ENCODE results near the gene PACSIN2. TPM values are rescaled to one million over a fixed set of nuclear protein-coding genes. Genes with fewer than 3 reads are reported as not detected.

PACSIN2 gene
- total RNA-seq, 8 experiments from 2014 or later: 23.1 to 61.2 (median 39.0) TPM

DNA sequence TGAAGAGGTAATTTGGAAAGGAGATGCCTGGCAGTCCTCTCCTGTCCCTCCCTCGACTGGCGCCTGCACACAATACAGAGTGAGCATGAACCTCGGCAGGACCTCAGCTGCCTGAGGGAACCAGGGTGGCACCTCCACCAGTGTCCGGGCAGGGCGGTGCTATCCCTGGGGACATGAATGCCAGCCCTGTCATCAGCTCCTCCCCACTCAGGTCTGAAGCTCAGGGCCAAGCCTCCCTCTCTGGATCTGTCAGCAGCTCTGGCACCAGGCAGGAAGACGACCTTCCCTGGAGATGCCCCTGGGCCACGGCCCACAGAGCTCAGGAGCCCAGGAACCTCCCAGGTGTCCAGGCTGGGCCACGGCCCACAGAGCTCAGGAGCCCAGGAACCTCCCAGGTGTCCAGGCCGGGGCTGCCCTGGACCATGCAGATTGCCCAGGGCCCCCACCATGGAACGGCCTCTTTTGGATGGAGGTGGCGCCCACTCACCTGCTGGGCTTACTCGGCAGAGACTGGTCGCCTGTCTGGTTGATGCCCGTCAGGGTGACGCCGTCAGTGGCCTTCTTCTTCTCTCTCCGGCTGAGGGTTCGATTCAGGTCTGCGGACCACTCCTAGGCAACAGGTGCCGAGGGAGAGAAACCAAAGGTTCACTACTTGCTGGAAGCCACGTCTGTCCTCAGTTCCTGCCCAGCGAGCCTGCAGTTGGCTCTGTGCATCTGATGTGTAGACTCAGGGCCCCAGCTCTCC, 136.2 kb downstream of the PACSIN2 start:
- no peak overlapping the region for H3K4me3 ChIP-seq
- no peak overlapping the region for H3K27ac ChIP-seq
- 68 to 100% (median 96%) methylated on average over 1 to 12 of the region's 22 CpGs; no CpG with 5 or more reads in 4 of the 10 experiments for WGBS, 10 experiments
- ATAC-seq (replicated peaks in 6 of 8): no peak
- H3K4me1 ChIP-seq (replicated peaks in 1 of 2): no peaks in the 10 kb centered on the region
- in situ Hi-C loops (cut with MboI; ENCODE audit: low pct_unique_long_range_greater_than_20kb in 2 of 9, low sequenced_read_pairs in 9 of 9, unreplicated experiment in 9 of 9): no loop called here

DNA sequence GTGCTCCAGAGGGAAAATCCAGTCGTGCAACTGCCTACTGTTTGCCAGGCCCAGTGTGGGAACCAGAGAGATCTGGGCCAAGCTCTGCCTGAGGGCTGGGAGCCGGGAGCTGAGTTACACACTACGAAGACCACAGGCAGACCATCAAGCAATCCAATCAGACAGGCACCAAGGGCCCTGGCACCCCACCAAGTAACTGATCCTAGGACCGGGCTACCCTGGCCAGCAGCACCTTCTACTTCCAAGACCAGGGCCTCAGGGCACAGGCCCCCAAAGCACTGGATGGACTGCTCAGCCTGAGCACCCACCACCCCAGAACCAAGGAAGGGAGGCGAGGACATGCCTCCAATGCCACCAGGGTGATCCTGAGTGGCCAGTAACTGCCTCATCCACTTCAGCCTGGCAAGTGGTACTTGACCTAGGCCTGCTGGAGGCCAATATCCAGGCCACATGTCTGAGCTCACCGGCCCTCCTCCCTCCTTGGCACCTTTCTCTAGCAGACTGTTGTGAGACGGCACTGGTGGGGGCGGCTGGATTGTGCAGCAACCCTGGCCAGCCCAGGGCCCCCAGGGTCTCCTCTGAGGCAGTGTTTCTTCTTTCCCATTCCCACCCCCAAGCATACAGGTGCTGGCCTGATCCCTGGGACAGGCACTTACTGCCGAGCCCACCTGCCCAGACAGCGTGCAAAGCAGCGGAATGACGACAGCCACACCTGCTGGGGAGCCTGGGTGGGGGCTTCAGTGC, 137.2 kb downstream of the PACSIN2 start:
- ATAC-seq (replicated peaks in 6 of 8): no peak
- 67 to 100% (median 100%) methylated on average over 1 to 5 of the region's 12 CpGs; no CpG with 5 or more reads in 2 of the 10 experiments for WGBS, 10 experiments

DNA sequence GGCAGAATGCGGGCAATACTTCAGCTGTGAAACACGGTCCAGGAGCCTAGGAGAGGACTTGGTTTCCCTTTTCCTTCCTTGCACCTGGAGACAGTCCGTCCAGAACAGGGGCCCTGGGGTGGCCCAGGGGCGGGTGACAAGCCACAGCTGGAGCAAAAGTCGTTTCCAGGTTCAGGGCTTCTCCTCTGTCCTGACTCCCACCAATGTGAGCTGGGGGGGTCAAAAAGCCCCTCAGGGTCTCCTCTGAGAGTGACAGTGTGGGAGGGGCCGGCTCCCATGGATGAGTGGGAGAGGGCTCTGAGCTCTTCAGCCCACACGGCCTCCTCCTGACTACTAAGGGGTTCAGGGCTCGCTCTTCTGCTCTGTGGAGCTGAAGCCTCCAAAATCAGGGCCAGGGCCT, 137.8 kb downstream of the PACSIN2 start:
- in situ Hi-C loops (cut with MboI; ENCODE audit: low pct_unique_long_range_greater_than_20kb in 2 of 9, low sequenced_read_pairs in 9 of 9, unreplicated experiment in 9 of 9): no loop called here

More for the DNA sequence above, 137.2 kb downstream of the PACSIN2 start:
- no peak overlapping the region for H3K27ac ChIP-seq
- in situ Hi-C loops (cut with MboI; ENCODE audit: low pct_unique_long_range_greater_than_20kb in 2 of 9, low sequenced_read_pairs in 9 of 9, unreplicated experiment in 9 of 9): no loop called here
- no peak overlapping the region for H3K4me3 ChIP-seq
- H3K4me1 ChIP-seq (replicated peaks in 1 of 2): no peaks in the 10 kb centered on the region

DNA sequence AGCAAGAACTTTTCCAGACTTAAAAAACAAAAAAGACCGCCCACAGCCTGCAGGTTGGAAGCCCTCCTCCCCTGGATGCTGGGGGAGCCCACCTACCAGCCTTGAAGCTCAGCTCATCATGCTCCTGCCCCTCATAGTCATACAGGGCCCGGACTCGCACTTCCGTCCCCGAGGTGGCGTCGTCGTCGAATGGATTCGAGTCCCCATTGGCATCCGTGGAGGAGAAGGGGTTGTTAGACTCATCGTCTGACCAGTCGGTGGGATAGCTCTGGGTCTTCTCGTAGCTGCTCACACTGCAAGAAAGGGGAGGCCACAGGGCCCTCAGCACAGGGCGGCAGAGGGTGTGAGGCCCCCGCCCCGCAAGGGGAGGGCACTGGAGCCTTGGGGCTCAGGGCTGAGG, 138.9 kb downstream of the PACSIN2 start:
- Histone ChIP-seq H3K4me3 (no peak overlapping the region), H3K4me1 (replicated peaks in 1 of 2) (no peaks in the 10 kb centered on the region), H3K27ac (no peak overlapping the region)
- ATAC-seq (replicated peaks in 6 of 8): peak in 1 of 8 experiments; percentile 7
- in situ Hi-C loops (cut with MboI; ENCODE audit: low pct_unique_long_range_greater_than_20kb in 2 of 9, low sequenced_read_pairs in 9 of 9, unreplicated experiment in 9 of 9): no loop called here
- WGBS, 10 experiments: 95 to 100% (median 98%) methylated on average over 3 to 10 of the region's 17 CpGs; no CpG with 5 or more reads in 7 of the 10 experiments

More for the DNA sequence above, 137.8 kb downstream of the PACSIN2 start:
- no peak overlapping the region for H3K4me3 ChIP-seq
- H3K27ac ChIP-seq: no peak overlapping the region
- peak in 1 of 8 experiments; percentile 12 for ATAC-seq (replicated peaks in 6 of 8)
- H3K4me1 ChIP-seq (replicated peaks in 1 of 2): no peaks in the 10 kb centered on the region
- WGBS, 10 experiments: 60 to 100% (median 85%) methylated on average over 1 to 3 of the region's 8 CpGs; no CpG with 5 or more reads in 5 of the 10 experiments

DNA sequence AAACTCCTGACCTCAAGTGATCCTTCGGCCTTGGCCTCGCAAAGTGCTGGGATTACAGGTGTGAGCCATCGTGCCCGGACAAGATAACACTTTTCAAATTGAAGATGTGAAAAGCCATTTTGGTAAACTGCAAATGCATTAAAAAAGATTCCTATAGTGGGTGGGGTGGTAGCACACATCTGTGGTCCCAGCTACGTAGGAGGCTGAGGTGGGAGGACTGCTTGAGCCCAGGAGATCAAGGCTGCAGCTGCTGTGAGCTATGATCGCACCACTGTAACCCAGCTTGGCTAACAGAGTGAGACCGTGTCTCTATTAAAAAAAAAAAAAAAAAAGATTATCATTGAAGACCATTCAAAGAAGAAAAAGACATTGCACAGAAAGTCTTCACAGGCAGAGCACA, 140.9 kb downstream of the PACSIN2 start:
- 93 to 100% (median 100%) methylated on average over 1 to 5 of the region's 7 CpGs; no CpG with 5 or more reads in 5 of the 10 experiments for WGBS, 10 experiments
- no peak overlapping the region for H3K4me3 ChIP-seq
- no peaks in the 10 kb centered on the region for H3K4me1 ChIP-seq (replicated peaks in 1 of 2)
- H3K27ac ChIP-seq: no peak overlapping the region
- ATAC-seq (replicated peaks in 6 of 8): no peak
- in situ Hi-C loops (cut with MboI; ENCODE audit: low pct_unique_long_range_greater_than_20kb in 2 of 9, low sequenced_read_pairs in 9 of 9, unreplicated experiment in 9 of 9): no loop called here

DNA sequence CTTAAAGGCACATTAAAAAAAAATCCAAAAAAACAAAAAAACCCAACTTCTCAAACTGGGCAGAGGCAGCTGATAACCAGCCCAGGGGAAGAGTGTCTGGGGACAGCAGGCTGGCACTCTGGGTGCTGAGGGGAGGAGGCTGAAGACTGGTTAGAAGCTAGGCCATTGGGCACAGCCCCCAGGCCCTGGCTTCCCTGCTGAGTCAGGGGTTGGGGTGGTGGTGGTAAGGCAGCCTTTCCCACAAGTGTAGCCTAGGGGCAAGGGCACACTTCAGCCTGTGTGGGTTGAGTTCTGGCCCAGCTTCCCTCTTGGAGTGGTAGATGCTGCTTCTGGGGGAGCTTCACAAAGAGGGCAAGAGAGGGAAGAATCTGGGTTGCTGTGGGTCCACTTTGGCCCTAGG, 141.6 kb downstream of the PACSIN2 start:
- Histone ChIP-seq H3K4me3 (no peak overlapping the region), H3K27ac (no peak overlapping the region), H3K4me1 (replicated peaks in 1 of 2) (no peaks in the 10 kb centered on the region)
- in situ Hi-C loops (cut with MboI; ENCODE audit: low pct_unique_long_range_greater_than_20kb in 2 of 9, low sequenced_read_pairs in 9 of 9, unreplicated experiment in 9 of 9): no loop called here
- ATAC-seq (replicated peaks in 6 of 8): peak in 2 of 8 experiments; percentile 20 to 25

DNA sequence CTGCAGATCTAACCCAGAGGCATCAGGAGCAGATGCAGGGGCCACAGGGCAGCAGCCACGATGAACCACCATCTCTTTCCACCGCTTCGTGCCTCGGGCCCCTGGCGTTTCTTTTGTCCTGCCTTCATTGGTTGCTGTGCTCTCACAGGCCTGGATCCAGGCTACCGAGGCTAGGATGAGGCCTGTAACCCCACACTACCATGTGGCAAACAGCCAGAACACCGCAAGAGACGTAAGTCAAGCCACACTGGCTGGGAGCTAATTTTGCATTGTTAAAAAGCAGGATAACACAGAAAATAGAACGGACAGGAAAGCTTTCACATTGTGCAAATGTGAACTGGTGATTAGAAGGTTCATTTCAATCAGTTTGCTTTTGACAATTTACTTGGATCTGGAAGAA, 142.1 kb downstream of the PACSIN2 start:
- ATAC-seq (replicated peaks in 6 of 8): peak in 2 of 8 experiments; percentile 41 to 47
- WGBS, 10 experiments: 16 to 100% (median 74%) methylated on average over 1 to 8 of the region's 9 CpGs
- Histone ChIP-seq H3K27ac (no peak overlapping the region), H3K4me3 (no peak overlapping the region), H3K4me1 (replicated peaks in 1 of 2) (peaks cover 0 to 3% of the 10 kb centered on the region in 2 donors)
- in situ Hi-C loops (cut with MboI; ENCODE audit: low pct_unique_long_range_greater_than_20kb in 2 of 9, low sequenced_read_pairs in 9 of 9, unreplicated experiment in 9 of 9): no loop called here

DNA sequence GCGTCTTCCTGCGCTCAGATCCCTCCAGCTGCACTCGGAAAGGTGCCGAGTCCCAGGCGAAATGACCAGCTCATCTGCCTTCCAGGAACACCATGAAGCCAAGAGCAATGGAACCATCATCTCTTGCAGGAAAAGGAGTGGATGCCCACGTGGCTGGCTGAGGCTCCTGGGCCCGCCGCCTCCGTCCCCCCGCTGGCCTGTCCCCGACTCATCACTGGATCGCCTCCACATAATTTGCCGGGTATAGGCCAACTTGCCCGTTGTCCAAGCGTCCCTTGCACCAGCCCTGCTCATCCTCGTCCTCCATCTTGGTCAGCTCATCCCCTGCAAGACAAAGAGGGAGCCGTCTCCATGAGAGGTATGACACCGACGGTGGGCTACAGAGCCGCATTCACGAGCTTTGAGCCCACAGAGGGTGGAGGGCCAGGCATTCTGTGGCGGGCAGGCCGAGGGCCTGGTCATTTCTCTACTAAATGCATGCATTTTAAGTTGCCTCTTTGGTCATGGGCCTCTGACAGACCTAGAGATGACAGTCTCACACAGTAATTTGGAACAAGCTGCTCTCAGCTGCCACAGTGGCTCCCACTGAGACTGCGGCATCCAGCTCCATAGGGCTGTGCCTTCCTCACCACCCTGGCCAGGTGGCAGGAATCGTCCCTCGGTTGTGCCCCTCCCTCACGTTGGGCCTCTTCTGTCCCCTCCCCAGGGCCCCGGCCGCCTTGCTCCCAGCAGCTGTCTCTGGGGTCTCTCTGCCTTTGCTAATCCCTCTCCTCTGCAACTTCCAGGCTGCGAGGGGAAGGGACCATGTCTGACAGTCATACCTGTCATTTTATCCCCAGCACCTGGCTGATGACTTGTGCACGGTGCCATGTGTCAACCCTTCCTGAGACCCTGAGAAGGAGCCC, 143.6 kb downstream of the PACSIN2 start:
- H3K4me1 ChIP-seq (replicated peaks in 1 of 2): peaks cover 2 to 3% of the 10 kb centered on the region in 2 donors
- WGBS, 10 experiments: 90 to 100% (median 96%) methylated on average over 2 to 11 of the region's 31 CpGs; no CpG with 5 or more reads in 2 of the 10 experiments
- no peak overlapping the region for H3K4me3 ChIP-seq
- no peak overlapping the region for H3K27ac ChIP-seq
- ATAC-seq (replicated peaks in 6 of 8): no peak
- in situ Hi-C loops (cut with MboI; ENCODE audit: low pct_unique_long_range_greater_than_20kb in 2 of 9, low sequenced_read_pairs in 9 of 9, unreplicated experiment in 9 of 9): no loop called here

DNA sequence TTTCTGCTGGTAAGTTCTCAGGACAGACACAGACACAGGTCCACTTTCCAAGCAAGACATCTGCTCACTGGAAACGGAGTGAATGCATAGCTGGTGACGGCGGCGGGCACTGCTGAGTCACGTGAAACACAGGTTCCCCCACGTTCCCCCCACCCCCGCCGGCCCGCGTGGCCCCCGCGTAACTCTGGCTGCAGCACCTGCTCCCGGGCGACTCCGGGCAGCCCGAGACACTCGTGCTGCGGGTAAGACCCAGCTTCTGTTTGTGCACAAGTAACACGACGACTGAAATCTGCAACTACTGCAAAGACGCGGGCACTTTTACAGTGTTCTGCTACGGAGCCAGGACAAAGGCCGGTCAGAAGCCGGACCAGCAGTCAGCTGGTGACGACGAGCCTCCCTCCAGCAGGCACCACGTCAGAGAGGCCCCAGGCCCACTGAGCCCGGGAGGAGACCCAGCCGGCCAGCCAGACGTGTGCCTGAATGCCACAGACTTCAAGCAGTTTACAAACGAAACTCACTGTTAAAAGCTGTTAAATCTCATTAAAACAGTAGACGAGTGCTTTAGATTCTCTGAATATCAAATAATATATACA, 145.0 kb downstream of the PACSIN2 start:
- H3K4me3 ChIP-seq: no peak overlapping the region
- H3K4me1 ChIP-seq (replicated peaks in 1 of 2): peaks cover 2 to 3% of the 10 kb centered on the region in 2 donors
- WGBS, 10 experiments: 80 to 100% (median 89%) methylated on average over 1 to 4 of the region's 33 CpGs; no CpG with 5 or more reads in 5 of the 10 experiments
- peak in 1 of 8 experiments; percentile 1 for ATAC-seq (replicated peaks in 6 of 8)
- in situ Hi-C loops (cut with MboI; ENCODE audit: low pct_unique_long_range_greater_than_20kb in 2 of 9, low sequenced_read_pairs in 9 of 9, unreplicated experiment in 9 of 9): no loop called here
- H3K27ac ChIP-seq: no peak overlapping the region

DNA sequence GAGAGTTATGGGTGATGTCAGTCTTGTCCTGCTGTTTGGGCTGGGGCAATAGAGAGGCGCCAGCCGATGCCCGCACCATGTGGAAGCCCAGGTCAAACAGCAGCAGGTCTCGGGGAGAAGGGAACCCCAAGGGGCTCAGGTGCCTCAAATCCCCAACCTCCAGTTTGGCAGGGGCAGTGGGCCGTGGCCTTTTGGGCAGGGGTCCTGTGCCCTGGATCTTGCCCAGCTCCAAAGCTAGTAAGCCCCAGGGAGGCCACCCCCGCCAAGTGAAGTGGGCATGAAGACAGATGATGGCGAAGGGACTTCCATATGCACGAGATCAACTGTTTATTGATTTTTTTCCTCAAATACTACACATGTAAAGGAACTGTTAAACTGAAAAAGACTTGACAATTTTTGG, 145.5 kb downstream of the PACSIN2 start:
- H3K4me1 ChIP-seq (replicated peaks in 1 of 2): peaks cover 2 to 3% of the 10 kb centered on the region in 2 donors
- 83 to 100% (median 100%) methylated on average over 1 to 4 of the region's 8 CpGs; no CpG with 5 or more reads in 1 of the 10 experiments for WGBS, 10 experiments
- no peak for ATAC-seq (replicated peaks in 6 of 8)
- no peak overlapping the region for H3K4me3 ChIP-seq
- in situ Hi-C loops (cut with MboI; ENCODE audit: low pct_unique_long_range_greater_than_20kb in 2 of 9, low sequenced_read_pairs in 9 of 9, unreplicated experiment in 9 of 9): no loop called here
- H3K27ac ChIP-seq: no peak overlapping the region

DNA sequence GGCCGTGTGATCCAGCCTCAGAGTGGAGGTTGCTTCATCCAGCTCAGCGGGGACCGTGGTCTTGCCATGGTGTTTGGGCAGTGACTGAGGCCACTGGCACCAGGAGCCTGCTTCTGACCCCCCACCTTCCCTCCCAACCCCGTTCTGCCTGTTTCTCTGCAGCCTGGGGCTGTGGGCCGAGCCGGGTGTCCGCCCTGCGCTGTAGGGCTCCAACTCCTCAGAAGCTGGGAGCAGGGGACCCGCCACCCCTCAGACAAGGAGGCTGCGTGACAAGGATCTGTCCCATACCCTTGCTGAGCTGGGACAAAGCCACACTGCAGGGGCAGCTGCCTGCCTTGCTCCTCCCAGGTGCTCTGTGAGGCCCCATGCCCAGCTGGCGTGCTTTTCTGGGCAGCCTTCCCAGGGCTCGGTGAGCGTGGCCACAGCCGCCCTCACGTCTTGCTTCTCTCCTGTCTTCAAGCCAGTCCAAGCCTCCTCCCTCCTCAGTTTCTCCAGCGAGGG, 146.1 kb downstream of the PACSIN2 start:
- no peak for ATAC-seq (replicated peaks in 6 of 8)

DNA sequence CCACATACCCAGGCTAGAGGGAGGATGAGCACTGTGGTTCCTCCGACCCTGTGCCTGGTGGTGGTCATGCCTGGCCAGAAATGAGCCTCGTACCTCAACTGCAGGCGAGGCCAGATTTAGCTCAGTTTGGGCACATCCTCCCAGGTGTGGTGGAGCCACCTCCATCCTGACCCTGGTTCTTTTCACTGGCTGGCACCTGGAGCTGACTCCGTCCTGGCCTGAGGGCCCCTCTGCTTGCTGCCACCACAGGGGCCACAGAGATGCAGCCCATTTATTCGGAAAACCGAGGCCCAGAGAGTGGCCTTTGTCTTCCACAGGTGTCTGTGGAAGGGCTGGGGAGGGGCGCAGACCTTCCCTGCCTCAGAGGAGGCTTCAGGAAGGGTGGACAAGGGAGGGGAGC, 148.8 kb downstream of the PACSIN2 start:
- no peak overlapping the region for H3K27ac ChIP-seq
- peaks cover 2 to 3% of the 10 kb centered on the region in 2 donors for H3K4me1 ChIP-seq (replicated peaks in 1 of 2)
- 80 to 100% (median 95%) methylated on average over 1 to 4 of the region's 7 CpGs; no CpG with 5 or more reads in 4 of the 10 experiments for WGBS, 10 experiments
- no peak for ATAC-seq (replicated peaks in 6 of 8)
- in situ Hi-C loops (cut with MboI; ENCODE audit: low pct_unique_long_range_greater_than_20kb in 2 of 9, low sequenced_read_pairs in 9 of 9, unreplicated experiment in 9 of 9): no loop called here
- no peak overlapping the region for H3K4me3 ChIP-seq

More for the DNA sequence above, 146.1 kb downstream of the PACSIN2 start:
- in situ Hi-C loops (cut with MboI; ENCODE audit: low pct_unique_long_range_greater_than_20kb in 2 of 9, low sequenced_read_pairs in 9 of 9, unreplicated experiment in 9 of 9): no loop called here
- Histone ChIP-seq H3K27ac (no peak overlapping the region), H3K4me3 (no peak overlapping the region), H3K4me1 (replicated peaks in 1 of 2) (peaks cover 2 to 3% of the 10 kb centered on the region in 2 donors)
- WGBS, 10 experiments: 39 to 100% (median 87%) methylated on average over 1 to 8 of the region's 16 CpGs; no CpG with 5 or more reads in 6 of the 10 experiments
